Activated CD4-positive, alpha-beta memory T cell treated with anti-CD3 and anti-CD28 coated beads, Interleukin-2, amount 10 ng/mL, durations not matched to agents 7 days and 5 days (primary cell): ENCODE data around the gene MFGE8. TPM values are rescaled to one million over a fixed set of nuclear protein-coding genes. Genes with fewer than 3 reads are reported as not detected.

ENCODE experiments used
- CTCF ChIA-PET: fragments of 350-600 bp; sonication (Branson Sonifier 250); formaldehyde crosslinking; loops from one replicate; lab custom pipeline; 2021; ENCODE audit warnings: antibody characterized with exemption, inconsistent platforms; lab: Charles Lee
- POLR2A ChIA-PET: fragments of 350-600 bp; sonication (Branson Sonifier 250); formaldehyde crosslinking; loops from one replicate; lab custom pipeline; 2021; ENCODE audit warnings: antibody characterized with exemption; lab: Charles Lee
- DNase-seq: peaks from one replicate; pipeline ENCODE4 v3.0.0-alpha.2; 2020
- H3K27ac Mint-ChIP-seq: one replicate; pipeline ENCODE4 v1.8.0; 2021; ENCODE audit warnings: mild to moderate bottlenecking, mixed read lengths
- H3K27me3 Mint-ChIP-seq: one replicate; pipeline ENCODE4 v1.8.0; 2021; ENCODE audit warnings: mixed read lengths
- H3K36me3 Mint-ChIP-seq: one replicate; pipeline ENCODE4 v1.8.0; 2021; ENCODE audit warnings: low read depth, mixed read lengths
- H3K4me1 Mint-ChIP-seq: one replicate; pipeline ENCODE4 v1.8.0; 2021; ENCODE audit warnings: mixed read lengths
- H3K4me3 Mint-ChIP-seq: one replicate; pipeline ENCODE4 v1.8.0; 2021; ENCODE audit warnings: mild to moderate bottlenecking, mixed read lengths
- H3K9me3 Mint-ChIP-seq: one replicate; pipeline ENCODE4 v1.8.0; 2021; ENCODE audit warnings: mixed read lengths
- total RNA-seq, 2 experiments: library from RNA; stranded (reverse); gene quantifications; one replicate each; pipeline ENCODE4 v1.2.3, GENCODE V29; 2021

The MFGE8 gene
- total RNA-seq, 2 experiments from 2014 or later: 46.5 to 51.1 TPM

- ChIA-PET CTCF (interaction anchor here (0.9 to 7.4 kb wide), 6 partner anchors 10 to 283 kb away, joined by 3 to 73 read pairs (median 5); no protein-coding TSS in a partner anchor), POLR2A (interaction anchor here (0.8 to 2.3 kb wide), 2 partner anchors 10 to 283 kb away, joined by 3 to 16 read pairs; no protein-coding TSS in a partner anchor)
- Mint-ChIP-seq H3K27ac (peak overlapping the region; percentile 49), H3K9me3 (no peaks in the 10 kb centered on the region), H3K4me3 (peak overlapping the region; percentile 79), H3K36me3 (no peaks in the 10 kb centered on the region), H3K4me1 (peaks cover 38% of the 10 kb centered on the region), H3K27me3 (no peaks in the 10 kb centered on the region)
- peak; percentile 88 for DNase-seq
These were observed 18.8 kb downstream of the MFGE8 start for GRCh38 chr15:88894348-88894818.

GRCh38 chr15:88891540-88892254, 21.5 kb downstream of the MFGE8 start:
- no peak for DNase-seq
- CTCF ChIA-PET: interaction anchor here (1.0 to 7.4 kb wide), 4 partner anchors 13 to 315 kb away, joined by 3 to 73 read pairs (median 6); no protein-coding TSS in a partner anchor
- Mint-ChIP-seq H3K4me1 (peaks cover 26% of the 10 kb centered on the region), H3K27ac (no peak overlapping the region), H3K4me3 (no peak overlapping the region), H3K36me3 (peaks cover 2% of the 10 kb centered on the region), H3K9me3 (no peaks in the 10 kb centered on the region), H3K27me3 (no peaks in the 10 kb centered on the region)
- POLR2A ChIA-PET: interaction anchor here (1.5 kb wide), 1 partner anchor 13 kb away, joined by 6 read pairs; no protein-coding TSS in a partner anchor

- H3K4me3 Mint-ChIP-seq: no peak overlapping the region
- peaks cover 17% of the 10 kb centered on the region for H3K4me1 Mint-ChIP-seq
- no peak overlapping the region for H3K27ac Mint-ChIP-seq
- ChIA-PET POLR2A (no interaction called here), CTCF (interaction anchor here (0.6 to 7.4 kb wide), 6 partner anchors 14 to 316 kb away, joined by 3 to 73 read pairs (median 3); partner anchors contain the start of gene MFGE8)
- H3K27me3 Mint-ChIP-seq: no peaks in the 10 kb centered on the region
- DNase-seq: no peak
- no peaks in the 10 kb centered on the region for H3K9me3 Mint-ChIP-seq
- peaks cover 6% of the 10 kb centered on the region for H3K36me3 Mint-ChIP-seq
These were observed 22.7 kb downstream of the MFGE8 start for GRCh38 chr15:88890495-88890894.

GRCh38 chr15:88888719-88889118, 24.5 kb downstream of the MFGE8 start:
- no peak for DNase-seq
- Mint-ChIP-seq H3K27me3 (no peaks in the 10 kb centered on the region), H3K36me3 (peaks cover 14% of the 10 kb centered on the region), H3K4me1 (peaks cover 7% of the 10 kb centered on the region), H3K4me3 (no peak overlapping the region), H3K9me3 (no peaks in the 10 kb centered on the region), H3K27ac (no peak overlapping the region)
- ChIA-PET CTCF (interaction anchor here (1.1 kb wide), 1 partner anchor 169 kb away, joined by 3 read pairs; no protein-coding TSS in a partner anchor), POLR2A (no interaction called here)

GRCh38 chr15:88887068-88887580, 26.1 kb downstream of the MFGE8 start:
- ChIA-PET CTCF (interaction anchor here (0.5 to 1.5 kb wide), 2 partner anchors 263 to 320 kb away, joined by 3 to 4 read pairs; no protein-coding TSS in a partner anchor), POLR2A (no interaction called here)
- Mint-ChIP-seq H3K27me3 (no peaks in the 10 kb centered on the region), H3K4me3 (no peak overlapping the region), H3K9me3 (no peaks in the 10 kb centered on the region), H3K4me1 (peaks cover 2% of the 10 kb centered on the region), H3K36me3 (peaks cover 18% of the 10 kb centered on the region), H3K27ac (no peak overlapping the region)
- no peak for DNase-seq

GRCh38 chr15:88882785-88883184, 30.4 kb downstream of the MFGE8 start:
- POLR2A ChIA-PET: interaction anchor here (1.3 kb wide), 2 partner anchors 10 to 21 kb away, joined by 3 to 4 read pairs; no protein-coding TSS in a partner anchor
- no peaks in the 10 kb centered on the region for H3K4me1 Mint-ChIP-seq
- no peak overlapping the region for H3K4me3 Mint-ChIP-seq
- H3K27me3 Mint-ChIP-seq: no peaks in the 10 kb centered on the region
- H3K27ac Mint-ChIP-seq: no peak overlapping the region
- DNase-seq: no peak
- no peaks in the 10 kb centered on the region for H3K9me3 Mint-ChIP-seq
- H3K36me3 Mint-ChIP-seq: peaks cover 23% of the 10 kb centered on the region
- CTCF ChIA-PET: interaction anchor here (1.8 kb wide), 1 partner anchor 22 kb away, joined by 7 read pairs; no protein-coding TSS in a partner anchor

GRCh38 chr15:88881775-88882174, 31.4 kb downstream of the MFGE8 start:
- H3K4me1 Mint-ChIP-seq: no peaks in the 10 kb centered on the region
- no peaks in the 10 kb centered on the region for H3K9me3 Mint-ChIP-seq
- CTCF ChIA-PET: interaction anchor here (1.6 kb wide), 1 partner anchor 23 kb away, joined by 3 read pairs; no protein-coding TSS in a partner anchor
- DNase-seq: no peak
- H3K4me3 Mint-ChIP-seq: no peak overlapping the region
- POLR2A ChIA-PET: no interaction called here
- peaks cover 22% of the 10 kb centered on the region for H3K36me3 Mint-ChIP-seq
- no peak overlapping the region for H3K27ac Mint-ChIP-seq
- no peaks in the 10 kb centered on the region for H3K27me3 Mint-ChIP-seq

GRCh38 chr15:88880944-88881740, 32.0 kb downstream of the MFGE8 start:
- POLR2A ChIA-PET: no interaction called here
- CTCF ChIA-PET: interaction anchor here (0.8 to 1.6 kb wide), 6 partner anchors 9 to 326 kb away, joined by 3 to 6 read pairs (median 4); partner anchors contain the start of gene HAPLN3

GRCh38 chr15:88878720-88879184, 34.4 kb downstream of the MFGE8 start:
- Mint-ChIP-seq H3K27ac (no peak overlapping the region), H3K4me1 (no peaks in the 10 kb centered on the region), H3K4me3 (no peak overlapping the region), H3K36me3 (peaks cover 13% of the 10 kb centered on the region), H3K27me3 (no peaks in the 10 kb centered on the region), H3K9me3 (no peaks in the 10 kb centered on the region)
- CTCF ChIA-PET: interaction anchor here (0.6 to 2.4 kb wide), 12 partner anchors 9 to 375 kb away, joined by 3 to 19 read pairs (median 3); no protein-coding TSS in a partner anchor
- POLR2A ChIA-PET: no interaction called here
- DNase-seq: peak; percentile 52

More at GRCh38 chr15:88880944-88881740, 32.0 kb downstream of the MFGE8 start:
- Mint-ChIP-seq H3K27ac (no peak overlapping the region), H3K4me3 (no peak overlapping the region), H3K36me3 (peaks cover 18% of the 10 kb centered on the region), H3K4me1 (no peaks in the 10 kb centered on the region), H3K27me3 (no peaks in the 10 kb centered on the region), H3K9me3 (no peaks in the 10 kb centered on the region)
- DNase-seq: no peak

- H3K9me3 Mint-ChIP-seq: no peaks in the 10 kb centered on the region
- H3K36me3 Mint-ChIP-seq: peaks cover 9% of the 10 kb centered on the region
- POLR2A ChIA-PET: no interaction called here
- H3K4me1 Mint-ChIP-seq: no peaks in the 10 kb centered on the region
- CTCF ChIA-PET: interaction anchor here (0.8 to 2.4 kb wide), 6 partner anchors 8 to 253 kb away, joined by 3 to 19 read pairs (median 6); no protein-coding TSS in a partner anchor
- DNase-seq: no peak
- H3K27me3 Mint-ChIP-seq: no peaks in the 10 kb centered on the region
- H3K27ac Mint-ChIP-seq: no peak overlapping the region
- H3K4me3 Mint-ChIP-seq: no peak overlapping the region
These were observed 35.3 kb downstream of the MFGE8 start for GRCh38 chr15:88877906-88878305.

GRCh38 chr15:88877415-88877814, 35.8 kb downstream of the MFGE8 start:
- ChIA-PET POLR2A (no interaction called here), CTCF (interaction anchor here (0.8 to 2.4 kb wide), 3 partner anchors 15 to 27 kb away, joined by 3 to 19 read pairs (median 8); no protein-coding TSS in a partner anchor)

GRCh38 chr15:88876573-88876972, 36.6 kb downstream of the MFGE8 start:
- no peaks in the 10 kb centered on the region for H3K4me1 Mint-ChIP-seq
- no peak overlapping the region for H3K27ac Mint-ChIP-seq
- peaks cover 9% of the 10 kb centered on the region for H3K36me3 Mint-ChIP-seq
- ChIA-PET CTCF (no interaction called here), POLR2A (no interaction called here)
- no peak for DNase-seq
- no peaks in the 10 kb centered on the region for H3K27me3 Mint-ChIP-seq
- no peak overlapping the region for H3K4me3 Mint-ChIP-seq
- no peaks in the 10 kb centered on the region for H3K9me3 Mint-ChIP-seq

More at GRCh38 chr15:88877415-88877814, 35.8 kb downstream of the MFGE8 start:
- Mint-ChIP-seq H3K4me1 (no peaks in the 10 kb centered on the region), H3K27me3 (no peaks in the 10 kb centered on the region), H3K9me3 (no peaks in the 10 kb centered on the region), H3K27ac (no peak overlapping the region), H3K4me3 (no peak overlapping the region), H3K36me3 (peaks cover 9% of the 10 kb centered on the region)
- DNase-seq: no peak
